WTC11 (cell line): ENCODE data around the gene BMPER. TPM values are rescaled to one million over a fixed set of nuclear protein-coding genes. Genes with fewer than 3 reads are reported as not detected.

Source experiments
- ATAC-seq: fragments of 200-7000 bp; cut with Tn5 transposase; 2 replicates; pipeline ENCODE4 v1.10.0; 2021; ENCODE audit warnings: mild to moderate bottlenecking, moderate library complexity
- CTCF ChIA-PET: fragments of 300-600 bp; sonication (Branson Sonifier 250); formaldehyde crosslinking; loops from one replicate; lab custom pipeline; 2021; ENCODE audit warnings: antibody characterized with exemption; lab: Charles Lee
- POLR2A ChIA-PET: fragments of 350-600 bp; sonication (Branson Sonifier 250); formaldehyde crosslinking; loops from one replicate; lab custom pipeline; 2021; ENCODE audit warnings: antibody characterized with exemption; lab: Charles Lee
- DNase-seq: peaks from one replicate; pipeline ENCODE4 v3.0.0; 2021; ENCODE audit warnings: low spot score
- H3K27ac Mint-ChIP-seq: 2 replicates; pipeline ENCODE4 v1.8.0; 2021; ENCODE audit warnings: mixed read lengths
- H3K27me3 Mint-ChIP-seq: 2 replicates; pipeline ENCODE4 v1.8.0; 2021; ENCODE audit warnings: low read depth, mild to moderate bottlenecking, moderate library complexity, mixed read lengths
- H3K36me3 Mint-ChIP-seq: 2 replicates; pipeline ENCODE4 v1.8.0; 2021; ENCODE audit warnings: mixed read lengths
- H3K4me1 Mint-ChIP-seq: 2 replicates; pipeline ENCODE4 v1.8.0; 2022; ENCODE audit warnings: mixed read lengths
- H3K4me3 Mint-ChIP-seq: 2 replicates; pipeline ENCODE4 v1.8.0; 2021; ENCODE audit warnings: mild to moderate bottlenecking, moderate library complexity, mixed read lengths
- H3K9me3 Mint-ChIP-seq: 2 replicates; pipeline ENCODE4 v1.8.0; 2021; ENCODE audit warnings: mixed read lengths
- CBFB ChIP-seq: sonication (generic); formaldehyde crosslinking; IDR thresholded peaks from 2 replicates; pipeline ENCODE4 v1.8.1; 2022; ENCODE audit warnings: mild to moderate bottlenecking, low read depth, missing genetic modification reagents
- CREB1 ChIP-seq: sonication (generic); formaldehyde crosslinking; IDR thresholded peaks from 2 replicates; pipeline ENCODE4 v1.8.0; 2023; ENCODE audit warnings: mild to moderate bottlenecking, missing genetic modification reagents
- ELF4 ChIP-seq: sonication (generic); formaldehyde crosslinking; IDR thresholded peaks from 2 replicates; pipeline ENCODE4 v1.8.1; 2022; ENCODE audit warnings: low read depth, mild to moderate bottlenecking, moderate library complexity, missing genetic modification reagents
- HMGA2 ChIP-seq: fragments of 250-450 bp; sonication (Bioruptor Pico); IDR thresholded peaks from 2 replicates; pipeline ENCODE4 v1.4.0; 2021; ENCODE audit warnings: mild to moderate bottlenecking, moderate library complexity
- JUN ChIP-seq: sonication (generic); formaldehyde crosslinking; IDR thresholded peaks from 2 replicates; pipeline ENCODE4 v1.8.0; 2023; ENCODE audit warnings: mild to moderate bottlenecking, missing genetic modification reagents
- MAX ChIP-seq: sonication (generic); formaldehyde crosslinking; IDR thresholded peaks from 2 replicates; pipeline ENCODE4 v1.8.0; 2022; ENCODE audit warnings: mild to moderate bottlenecking, missing genetic modification reagents
- MLX ChIP-seq: sonication (generic); formaldehyde crosslinking; IDR thresholded peaks from 2 replicates; pipeline ENCODE4 v1.8.1; 2023; ENCODE audit warnings: mild to moderate bottlenecking, missing genetic modification reagents, moderate library complexity
- MXD4 ChIP-seq: fragments of 250-450 bp; sonication (Bioruptor Pico); IDR thresholded peaks from 2 replicates; pipeline ENCODE4 v1.8.0; 2021; ENCODE audit warnings: mild to moderate bottlenecking, moderate library complexity, borderline replicate concordance
- NFE2L1 ChIP-seq: sonication (generic); formaldehyde crosslinking; IDR thresholded peaks from 2 replicates; pipeline ENCODE4 v1.8.1; 2023; ENCODE audit warnings: missing genetic modification reagents
- NR3C1 ChIP-seq: sonication (generic); formaldehyde crosslinking; conservative IDR thresholded peaks from 2 replicates; pipeline ENCODE4 v1.8.1; 2023; ENCODE audit warnings: low read depth, mild to moderate bottlenecking, missing genetic modification reagents
- ZNF317 ChIP-seq: sonication (generic); formaldehyde crosslinking; IDR thresholded peaks from 2 replicates; pipeline ENCODE4 v1.8.1; 2023; ENCODE audit warnings: low read depth, mild to moderate bottlenecking, moderate library complexity, missing genetic modification reagents, borderline replicate concordance
- ZNF425 ChIP-seq: fragments of 250-450 bp; sonication (Bioruptor Pico); conservative IDR thresholded peaks from 2 replicates; pipeline ENCODE4 v1.9.0; 2021; ENCODE audit warnings: mild to moderate bottlenecking
- ZNF532 ChIP-seq: fragments of 250-450 bp; sonication (Bioruptor Pico); IDR thresholded peaks from 2 replicates; pipeline ENCODE4 v1.9.0; 2021; ENCODE audit warnings: mild to moderate bottlenecking, borderline replicate concordance
- ZNF671 ChIP-seq: fragments of 250-450 bp; sonication (Bioruptor Pico); IDR thresholded peaks from 2 replicates; pipeline ENCODE4 v1.8.0; 2021; ENCODE audit warnings: mild to moderate bottlenecking
- total RNA-seq: library from RNA; stranded (reverse); gene quantifications from 3 replicates; pipeline ENCODE4 v1.2.3, GENCODE V29; 2021
- TF ChIP-seq, protein P1 (sequence below): sonication (generic); formaldehyde crosslinking; IDR thresholded peaks from 2 replicates; pipeline ENCODE4 v1.8.1; 2022; ENCODE audit warnings: low read depth, missing genetic modification reagents, borderline replicate concordance
- TF ChIP-seq, protein P2 (sequence below): fragments of 250-450 bp; sonication (Bioruptor Pico); IDR thresholded peaks from 2 replicates; pipeline ENCODE4 v1.8.0; 2021; ENCODE audit warnings: mild to moderate bottlenecking
- TF ChIP-seq, protein P3 (sequence below): sonication (generic); formaldehyde crosslinking; IDR thresholded peaks from 2 replicates; pipeline ENCODE4 v1.8.1; 2022; ENCODE audit warnings: missing genetic modification reagents, borderline replicate concordance
- TF ChIP-seq, protein P4 (sequence below): sonication (generic); formaldehyde crosslinking; IDR thresholded peaks from 2 replicates; pipeline ENCODE4 v1.8.1; 2022; ENCODE audit warnings: low read depth, mild to moderate bottlenecking, moderate library complexity, missing genetic modification reagents, borderline replicate concordance

BMPER gene
- total RNA-seq, 1 experiment from 2014 or later: 1.9 TPM

GRCh38 chr7:33926535-33926934 is 21.2 kb downstream of the BMPER start:
- Mint-ChIP-seq H3K36me3 (no peaks in the 10 kb centered on the region), H3K9me3 (no peaks in the 10 kb centered on the region), H3K4me1 (no peaks in the 10 kb centered on the region), H3K4me3 (no peak overlapping the region), H3K27ac (no peak overlapping the region), H3K27me3 (no peaks in the 10 kb centered on the region)
- TF ChIP-seq, protein P1, sequence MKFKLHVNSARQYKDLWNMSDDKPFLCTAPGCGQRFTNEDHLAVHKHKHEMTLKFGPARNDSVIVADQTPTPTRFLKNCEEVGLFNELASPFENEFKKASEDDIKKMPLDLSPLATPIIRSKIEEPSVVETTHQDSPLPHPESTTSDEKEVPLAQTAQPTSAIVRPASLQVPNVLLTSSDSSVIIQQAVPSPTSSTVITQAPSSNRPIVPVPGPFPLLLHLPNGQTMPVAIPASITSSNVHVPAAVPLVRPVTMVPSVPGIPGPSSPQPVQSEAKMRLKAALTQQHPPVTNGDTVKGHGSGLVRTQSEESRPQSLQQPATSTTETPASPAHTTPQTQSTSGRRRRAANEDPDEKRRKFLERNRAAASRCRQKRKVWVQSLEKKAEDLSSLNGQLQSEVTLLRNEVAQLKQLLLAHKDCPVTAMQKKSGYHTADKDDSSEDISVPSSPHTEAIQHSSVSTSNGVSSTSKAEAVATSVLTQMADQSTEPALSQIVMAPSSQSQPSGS: no peak
- TF ChIP-seq NFE2L1 (CRISPR knock-in tag) (no peak), MLX (CRISPR knock-in tag) (no peak), ZNF671 (CRISPR knock-in tag) (no peak), NR3C1 (no peak), HMGA2 (CRISPR knock-in tag) (no peak)
- TF ChIP-seq, protein P2, sequence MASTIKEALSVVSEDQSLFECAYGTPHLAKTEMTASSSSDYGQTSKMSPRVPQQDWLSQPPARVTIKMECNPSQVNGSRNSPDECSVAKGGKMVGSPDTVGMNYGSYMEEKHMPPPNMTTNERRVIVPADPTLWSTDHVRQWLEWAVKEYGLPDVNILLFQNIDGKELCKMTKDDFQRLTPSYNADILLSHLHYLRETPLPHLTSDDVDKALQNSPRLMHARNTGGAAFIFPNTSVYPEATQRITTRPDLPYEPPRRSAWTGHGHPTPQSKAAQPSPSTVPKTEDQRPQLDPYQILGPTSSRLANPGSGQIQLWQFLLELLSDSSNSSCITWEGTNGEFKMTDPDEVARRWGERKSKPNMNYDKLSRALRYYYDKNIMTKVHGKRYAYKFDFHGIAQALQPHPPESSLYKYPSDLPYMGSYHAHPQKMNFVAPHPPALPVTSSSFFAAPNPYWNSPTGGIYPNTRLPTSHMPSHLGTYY (CRISPR knock-in tag): no peak
- ATAC-seq (no peak), DNase-seq (no peak)
- CTCF ChIA-PET: interaction anchor here (0.7 to 1.4 kb wide), 2 partner anchors 10 to 22 kb away, joined by 3 to 5 read pairs; no protein-coding TSS in a partner anchor
- POLR2A ChIA-PET: no interaction called here

DNA sequence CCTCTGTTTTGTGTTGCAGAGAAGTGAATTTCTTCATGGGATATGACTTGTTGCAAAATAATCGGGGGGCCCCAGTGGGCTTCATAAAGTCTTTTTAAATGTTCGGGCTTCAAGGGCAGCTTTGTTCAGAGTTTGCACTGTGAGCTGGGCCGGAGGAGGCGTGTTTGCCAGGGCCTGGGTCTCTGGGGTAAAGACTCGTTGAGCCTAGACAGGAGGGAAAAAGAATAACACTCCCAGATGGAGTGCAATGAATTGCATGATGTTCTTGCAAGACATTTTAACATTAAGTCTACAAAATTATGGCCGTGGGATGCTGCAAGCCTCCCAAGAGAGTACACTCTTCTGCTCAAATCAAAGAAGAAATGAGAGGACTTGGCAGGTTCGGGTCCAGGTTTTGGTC is 23.6 kb downstream of the BMPER start:
- peaks cover 20% of the 10 kb centered on the region for H3K4me1 Mint-ChIP-seq
- no peak for ATAC-seq
- POLR2A ChIA-PET: no interaction called here
- TF ChIP-seq MXD4 (CRISPR knock-in tag) (no peak), CREB1 (CRISPR knock-in tag) (no peak), JUN (no peak)
- no peaks in the 10 kb centered on the region for H3K27me3 Mint-ChIP-seq
- no peak overlapping the region for H3K4me3 Mint-ChIP-seq
- CTCF ChIA-PET: no interaction called here
- no peaks in the 10 kb centered on the region for H3K9me3 Mint-ChIP-seq
- no peak for DNase-seq
- H3K27ac Mint-ChIP-seq: no peak overlapping the region
- H3K36me3 Mint-ChIP-seq: no peaks in the 10 kb centered on the region

- ATAC-seq: no peak
- Mint-ChIP-seq H3K9me3 (no peaks in the 10 kb centered on the region), H3K27me3 (no peaks in the 10 kb centered on the region), H3K4me3 (no peak overlapping the region), H3K36me3 (no peaks in the 10 kb centered on the region), H3K27ac (no peak overlapping the region), H3K4me1 (peaks cover 24% of the 10 kb centered on the region)
- CTCF ChIA-PET: interaction anchor here (0.5 to 4.6 kb wide), 98 partner anchors 8 to 749 kb away, joined by 3 to 70 read pairs (median 5); partner anchors contain the start of gene BMPER
- no peak for DNase-seq
- POLR2A ChIA-PET: interaction anchor here (0.7 kb wide), 1 partner anchor 28 kb away, joined by 4 read pairs; no protein-coding TSS in a partner anchor
- TF ChIP-seq CBFB (CRISPR knock-in tag) (no peak), ZNF425 (no peak), MXD4 (CRISPR knock-in tag) (no peak), ZNF671 (CRISPR knock-in tag) (no peak), ELF4 (CRISPR knock-in tag) (no peak), ZNF532 (no peak), ZNF317 (CRISPR knock-in tag) (no peak), MAX (CRISPR knock-in tag) (no peak)
- TF ChIP-seq, protein P3, sequence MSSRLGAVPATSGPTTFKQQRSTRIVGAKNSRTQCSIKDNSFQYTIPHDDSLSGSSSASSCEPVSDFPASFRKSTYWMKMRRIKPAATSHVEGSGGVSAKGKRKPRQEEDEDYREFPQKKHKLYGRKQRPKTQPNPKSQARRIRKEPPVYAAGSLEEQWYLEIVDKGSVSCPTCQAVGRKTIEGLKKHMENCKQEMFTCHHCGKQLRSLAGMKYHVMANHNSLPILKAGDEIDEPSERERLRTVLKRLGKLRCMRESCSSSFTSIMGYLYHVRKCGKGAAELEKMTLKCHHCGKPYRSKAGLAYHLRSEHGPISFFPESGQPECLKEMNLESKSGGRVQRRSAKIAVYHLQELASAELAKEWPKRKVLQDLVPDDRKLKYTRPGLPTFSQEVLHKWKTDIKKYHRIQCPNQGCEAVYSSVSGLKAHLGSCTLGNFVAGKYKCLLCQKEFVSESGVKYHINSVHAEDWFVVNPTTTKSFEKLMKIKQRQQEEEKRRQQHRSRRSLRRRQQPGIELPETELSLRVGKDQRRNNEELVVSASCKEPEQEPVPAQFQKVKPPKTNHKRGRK (CRISPR knock-in tag): no peak
- TF ChIP-seq, protein P4, sequence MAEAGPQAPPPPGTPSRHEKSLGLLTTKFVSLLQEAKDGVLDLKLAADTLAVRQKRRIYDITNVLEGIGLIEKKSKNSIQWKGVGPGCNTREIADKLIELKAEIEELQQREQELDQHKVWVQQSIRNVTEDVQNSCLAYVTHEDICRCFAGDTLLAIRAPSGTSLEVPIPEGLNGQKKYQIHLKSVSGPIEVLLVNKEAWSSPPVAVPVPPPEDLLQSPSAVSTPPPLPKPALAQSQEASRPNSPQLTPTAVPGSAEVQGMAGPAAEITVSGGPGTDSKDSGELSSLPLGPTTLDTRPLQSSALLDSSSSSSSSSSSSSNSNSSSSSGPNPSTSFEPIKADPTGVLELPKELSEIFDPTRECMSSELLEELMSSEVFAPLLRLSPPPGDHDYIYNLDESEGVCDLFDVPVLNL (CRISPR knock-in tag): no peak
These were observed 26.9 kb downstream of the BMPER start for GRCh38 chr7:33932221-33932620.
